ENCODE results near the gene CHRNE. TPM values are rescaled to one million over a fixed set of nuclear protein-coding genes. Genes with fewer than 3 reads are reported as not detected.

The CHRNE gene
- total and polyA plus RNA-seq, 2 of the 13 experiments (the other 11 are each of a cell fraction or from before 2014, with no cell fraction given): 0.53 to 0.59 TPM

GRCh38 chr17:4949321-4950074, 46.6 kb upstream of the CHRNE start (continued):
- TF ChIP-seq SRSF9 (IDR thresholded peaks at IDR 0.05; ENCODE audit: borderline replicate concordance, insufficient read depth, low read depth, low read length, poor library complexity, severe bottlenecking) (no peak), ZBTB1 (CRISPR knock-in tag; IDR thresholded peaks at IDR 0.05; ENCODE audit: borderline replicate concordance) (no peak), HNF4A (CRISPR knock-in tag; IDR thresholded peaks at IDR 0.05) (peak; percentile 35), MXD3 (CRISPR knock-in tag; IDR thresholded peaks at IDR 0.05) (0 out of 2 replicates have a peak, but pooled peaks have one; percentile 46), HOXD1 (CRISPR knock-in tag; IDR thresholded peaks at IDR 0.05) (peak; percentile 75), RBAK (CRISPR knock-in tag; IDR thresholded peaks at IDR 0.05) (no peak), NFATC3 (CRISPR knock-in tag; IDR thresholded peaks at IDR 0.05) (no peak), SMAD9 (CRISPR knock-in tag; IDR thresholded peaks at IDR 0.05) (no peak), MEIS1 (CRISPR knock-in tag; IDR thresholded peaks at IDR 0.05; ENCODE audit: borderline replicate concordance) (no peak), MXI1 (IDR thresholded peaks at IDR 0.05; ENCODE audit: borderline replicate concordance, low read depth, low read length) (peak; percentile 67; the same call in 1 of the 3 replicates), ELF4 (CRISPR knock-in tag; IDR thresholded peaks at IDR 0.05; ENCODE audit: borderline replicate concordance) (no peak), RXRB (CRISPR knock-in tag; IDR thresholded peaks at IDR 0.05; ENCODE audit: borderline replicate concordance) (peak; percentile 84), RFXAP (CRISPR knock-in tag; IDR thresholded peaks at IDR 0.05; ENCODE audit: borderline replicate concordance) (no peak; the same call in 1 of the 2 replicates), ZBTB46 (CRISPR knock-in tag; IDR thresholded peaks at IDR 0.05; ENCODE audit: borderline replicate concordance) (no peak), BORCS8-MEF2B (CRISPR knock-in tag; IDR thresholded peaks at IDR 0.05) (peak; percentile 67), PHB2 (IDR thresholded peaks at IDR 0.05; ENCODE audit: partially characterized antibody) (no peak), MAFG (CRISPR knock-in tag; IDR thresholded peaks at IDR 0.05) (no peak), IKZF5 (CRISPR knock-in tag; IDR thresholded peaks at IDR 0.05) (0 out of 2 replicates have a peak, but pooled peaks have one; percentile 14), SPEN (CRISPR knock-in tag; IDR thresholded peaks at IDR 0.05; ENCODE audit: low read depth) (peak; percentile 67; the same call in 1 of the 2 replicates), HNRNPUL1 (IDR thresholded peaks at IDR 0.05; ENCODE audit: low read depth, low read length) (no peak), ETV5 (CRISPR knock-in tag; IDR thresholded peaks at IDR 0.05; ENCODE audit: borderline replicate concordance) (peak; percentile 71), SMARCE1 (IDR thresholded peaks at IDR 0.05; ENCODE audit: borderline replicate concordance) (no peak), MTERF4 (CRISPR knock-in tag; IDR thresholded peaks at IDR 0.05) (0 out of 2 replicates have a peak, but pooled peaks have one; percentile 12), PCBP2 (optimal IDR thresholded peaks at IDR 0.05; ENCODE audit: low read depth, low read length, poor library complexity, severe bottlenecking) (no peak), TBP (CRISPR knock-in tag; IDR thresholded peaks at IDR 0.05) (no peak), ZBTB7A (CRISPR knock-in tag; IDR thresholded peaks at IDR 0.05) (peak; percentile 50; the same call in 1 of the 2 replicates), MATR3 (CRISPR knock-in tag; IDR thresholded peaks at IDR 0.05) (no peak)
